HL-60 (cell line): ENCODE results near the gene FAM50B.

Source experiments
- DNase-seq, 2 experiments: peaks; one replicate each; pipeline ENCODE4 v3.0.0-alpha.2; 2010 to 2020; ENCODE audit warnings: low read depth in 1 of 2, low spot score in 1 of 2
- H3K27ac ChIP-seq: fragments of 250-450 bp; sonication (Bioruptor Pico); replicated peaks from 2 replicates; pipeline ENCODE4 v1.5.1; 2020; ENCODE audit warnings: mild to moderate bottlenecking, moderate library complexity
- H3K27me3 ChIP-seq: fragments of 250-450 bp; sonication (Bioruptor Pico); 2 replicates; pipeline ENCODE4 v1.5.1; 2021; ENCODE audit warnings: mild to moderate bottlenecking, moderate library complexity; ENCODE audit not compliant: insufficient read depth, poor library complexity, severe bottlenecking
- H3K4me3 ChIP-seq: replicated peaks from 2 replicates; pipeline ENCODE4 v1.5.1; 2011; ENCODE audit warnings: mild to moderate bottlenecking, control low read depth, low read length; ENCODE audit not compliant: insufficient read depth
- GABPA ChIP-seq: IDR thresholded peaks from 2 replicates; pipeline ENCODE4 v1.6.1; 2012; ENCODE audit warnings: low read depth
- POLR2AphosphoS5 ChIP-seq: IDR thresholded peaks from 2 replicates; pipeline ENCODE4 v1.6.1; 2012; ENCODE audit warnings: low read depth
- SPI1 ChIP-seq: IDR thresholded peaks from 2 replicates; pipeline ENCODE4 v1.6.1; 2012; ENCODE audit warnings: low read depth, mild to moderate bottlenecking, borderline replicate concordance
- TF ChIP-seq, protein P1 (sequence below): IDR thresholded peaks from 2 replicates; pipeline ENCODE4 v1.6.1; 2012; ENCODE audit warnings: low read depth; ENCODE audit not compliant: insufficient replicate concordance
- TF ChIP-seq, protein P2 (sequence below): IDR thresholded peaks from one replicate; pipeline ENCODE4 v1.5.1; 2011; ENCODE audit warnings: low read length, control low read depth, inconsistent platforms; ENCODE audit not compliant: insufficient read depth

The FAM50B gene

DNA sequence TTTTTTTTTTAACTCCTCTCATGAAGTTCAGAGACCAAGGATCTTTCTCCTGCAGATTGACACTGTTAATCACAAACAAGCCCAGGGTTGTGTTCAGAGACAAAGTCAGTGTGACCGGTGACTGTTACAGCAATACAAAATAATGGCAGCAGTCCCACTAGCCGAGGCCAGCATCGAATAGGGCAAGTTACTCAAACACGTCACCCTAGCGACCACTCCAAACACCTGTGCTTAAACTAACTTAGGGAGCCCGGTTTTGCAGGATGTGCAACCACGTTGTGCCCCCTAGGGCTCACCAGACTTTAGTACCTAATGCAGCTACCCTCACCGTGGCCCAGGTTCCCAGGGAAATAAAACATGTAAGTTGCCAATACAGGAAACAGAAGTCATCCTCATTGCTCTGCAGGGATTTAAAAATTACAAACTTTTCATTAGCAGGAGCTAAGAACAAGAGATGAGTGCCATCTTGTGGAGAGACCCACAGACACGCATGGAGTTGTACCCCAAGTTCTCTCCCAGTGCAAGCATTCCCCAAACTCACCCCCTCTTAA lies 38.1 kb downstream of the FAM50B start:
- H3K27ac ChIP-seq, result no peak overlapping the region
- no peak overlapping the region for H3K4me3 ChIP-seq
- TF ChIP-seq, protein P1, sequence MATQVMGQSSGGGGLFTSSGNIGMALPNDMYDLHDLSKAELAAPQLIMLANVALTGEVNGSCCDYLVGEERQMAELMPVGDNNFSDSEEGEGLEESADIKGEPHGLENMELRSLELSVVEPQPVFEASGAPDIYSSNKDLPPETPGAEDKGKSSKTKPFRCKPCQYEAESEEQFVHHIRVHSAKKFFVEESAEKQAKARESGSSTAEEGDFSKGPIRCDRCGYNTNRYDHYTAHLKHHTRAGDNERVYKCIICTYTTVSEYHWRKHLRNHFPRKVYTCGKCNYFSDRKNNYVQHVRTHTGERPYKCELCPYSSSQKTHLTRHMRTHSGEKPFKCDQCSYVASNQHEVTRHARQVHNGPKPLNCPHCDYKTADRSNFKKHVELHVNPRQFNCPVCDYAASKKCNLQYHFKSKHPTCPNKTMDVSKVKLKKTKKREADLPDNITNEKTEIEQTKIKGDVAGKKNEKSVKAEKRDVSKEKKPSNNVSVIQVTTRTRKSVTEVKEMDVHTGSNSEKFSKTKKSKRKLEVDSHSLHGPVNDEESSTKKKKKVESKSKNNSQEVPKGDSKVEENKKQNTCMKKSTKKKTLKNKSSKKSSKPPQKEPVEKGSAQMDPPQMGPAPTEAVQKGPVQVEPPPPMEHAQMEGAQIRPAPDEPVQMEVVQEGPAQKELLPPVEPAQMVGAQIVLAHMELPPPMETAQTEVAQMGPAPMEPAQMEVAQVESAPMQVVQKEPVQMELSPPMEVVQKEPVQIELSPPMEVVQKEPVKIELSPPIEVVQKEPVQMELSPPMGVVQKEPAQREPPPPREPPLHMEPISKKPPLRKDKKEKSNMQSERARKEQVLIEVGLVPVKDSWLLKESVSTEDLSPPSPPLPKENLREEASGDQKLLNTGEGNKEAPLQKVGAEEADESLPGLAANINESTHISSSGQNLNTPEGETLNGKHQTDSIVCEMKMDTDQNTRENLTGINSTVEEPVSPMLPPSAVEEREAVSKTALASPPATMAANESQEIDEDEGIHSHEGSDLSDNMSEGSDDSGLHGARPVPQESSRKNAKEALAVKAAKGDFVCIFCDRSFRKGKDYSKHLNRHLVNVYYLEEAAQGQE, result no peak
- TF ChIP-seq GABPA, result no peak
- TF ChIP-seq, protein P2, sequence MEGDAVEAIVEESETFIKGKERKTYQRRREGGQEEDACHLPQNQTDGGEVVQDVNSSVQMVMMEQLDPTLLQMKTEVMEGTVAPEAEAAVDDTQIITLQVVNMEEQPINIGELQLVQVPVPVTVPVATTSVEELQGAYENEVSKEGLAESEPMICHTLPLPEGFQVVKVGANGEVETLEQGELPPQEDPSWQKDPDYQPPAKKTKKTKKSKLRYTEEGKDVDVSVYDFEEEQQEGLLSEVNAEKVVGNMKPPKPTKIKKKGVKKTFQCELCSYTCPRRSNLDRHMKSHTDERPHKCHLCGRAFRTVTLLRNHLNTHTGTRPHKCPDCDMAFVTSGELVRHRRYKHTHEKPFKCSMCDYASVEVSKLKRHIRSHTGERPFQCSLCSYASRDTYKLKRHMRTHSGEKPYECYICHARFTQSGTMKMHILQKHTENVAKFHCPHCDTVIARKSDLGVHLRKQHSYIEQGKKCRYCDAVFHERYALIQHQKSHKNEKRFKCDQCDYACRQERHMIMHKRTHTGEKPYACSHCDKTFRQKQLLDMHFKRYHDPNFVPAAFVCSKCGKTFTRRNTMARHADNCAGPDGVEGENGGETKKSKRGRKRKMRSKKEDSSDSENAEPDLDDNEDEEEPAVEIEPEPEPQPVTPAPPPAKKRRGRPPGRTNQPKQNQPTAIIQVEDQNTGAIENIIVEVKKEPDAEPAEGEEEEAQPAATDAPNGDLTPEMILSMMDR, result no peak
- TF ChIP-seq SPI1, result no peak
- TF ChIP-seq POLR2AphosphoS5, result no peak
- no peaks in the 10 kb centered on the region for H3K27me3 ChIP-seq
- DNase-seq, result no peak

DNA sequence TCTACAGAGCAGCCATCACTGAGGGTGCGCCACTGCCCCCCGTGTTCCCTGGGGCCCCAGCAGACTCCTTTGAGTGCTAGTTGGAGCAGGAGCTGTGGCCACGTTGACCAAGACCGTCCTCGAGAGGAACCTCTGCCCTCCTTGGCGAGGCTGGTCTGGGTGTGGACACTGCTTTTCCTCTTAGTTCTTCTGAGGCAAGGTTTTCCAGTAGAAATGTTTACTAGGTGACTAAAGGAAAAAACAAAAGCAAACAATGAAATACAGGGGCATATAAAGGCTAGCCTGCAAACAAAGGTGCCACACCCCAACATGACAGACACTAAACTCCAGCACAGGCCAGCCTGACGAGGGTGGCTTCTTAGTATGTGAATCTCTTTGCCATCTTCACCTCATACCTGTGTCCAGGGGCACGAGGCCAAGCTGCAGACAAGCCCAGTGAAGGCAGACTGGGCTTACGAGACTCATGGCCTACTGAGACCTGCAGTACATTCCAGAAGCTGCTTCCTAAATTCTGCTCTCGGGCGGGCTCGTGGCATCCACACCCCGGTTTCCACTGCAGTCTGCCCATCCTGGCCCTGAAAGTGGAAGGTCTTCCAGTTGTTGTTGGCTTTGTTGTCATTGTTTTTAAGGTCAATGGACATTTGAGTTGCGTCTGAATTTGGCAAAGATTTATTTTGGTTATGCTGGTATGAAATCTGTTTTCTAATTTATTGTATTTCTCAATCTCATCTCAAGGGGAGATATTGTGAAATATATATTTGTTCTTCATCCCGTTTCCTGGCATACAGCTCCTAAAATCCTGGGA lies 39.2 kb downstream of the FAM50B start:
- no peak overlapping the region for H3K27ac ChIP-seq
- no peak overlapping the region for H3K4me3 ChIP-seq
- no peaks in the 10 kb centered on the region for H3K27me3 ChIP-seq
- TF ChIP-seq SPI1, result no peak
- no peak for TF ChIP-seq POLR2AphosphoS5
- TF ChIP-seq, protein P2, result no peak
- TF ChIP-seq GABPA, result no peak
- TF ChIP-seq, protein P1, result no peak
- DNase-seq, result no peak

DNA sequence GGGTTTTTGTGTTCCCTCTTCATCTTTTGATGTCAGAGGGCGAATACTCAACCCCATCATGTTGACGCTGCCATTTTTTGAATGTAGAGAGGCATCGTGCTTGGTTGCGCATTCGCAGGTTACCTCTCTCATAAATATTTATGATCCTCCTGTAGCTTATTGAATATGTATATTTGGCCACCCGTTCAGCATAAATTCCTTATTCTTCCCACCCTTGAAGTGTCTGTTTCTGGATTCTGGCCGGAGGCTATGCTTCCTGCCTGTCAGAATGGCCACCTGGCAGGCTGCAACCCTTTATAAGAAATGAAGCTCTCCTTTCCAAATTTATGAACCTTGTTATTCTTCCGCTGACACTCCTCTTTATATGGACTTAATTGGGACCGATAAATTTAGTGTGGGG lies 40.9 kb downstream of the FAM50B start:
- H3K27me3 ChIP-seq, result no peaks in the 10 kb centered on the region
- TF ChIP-seq SPI1 (no peak), GABPA (no peak), POLR2AphosphoS5 (no peak)
- TF ChIP-seq, protein P2, result no peak
- TF ChIP-seq, protein P1, result no peak
- no peak for DNase-seq
- no peak overlapping the region for H3K27ac ChIP-seq
- H3K4me3 ChIP-seq, result no peak overlapping the region
